ENCODE data around the gene CABP2. TPM values are rescaled to one million over a fixed set of nuclear protein-coding genes. Genes with fewer than 3 reads are reported as not detected.

CABP2 gene
- total and polyA plus RNA-seq, 5 donors from 2014 or later: not detected

GRCh38 chr11:67523556-67524479 lies 572 bp upstream of the CABP2 start:
- Mint-ChIP-seq H3K4me1 (no peaks in the 10 kb centered on the region), H3K4me3 (no peak overlapping the region), H3K27me3 (peaks cover 20% of the 10 kb centered on the region), H3K27ac (no peak overlapping the region), H3K9me3 (peaks cover 0 to 1% (median 0%) of the 10 kb centered on the region in 7 donors), H3K36me3 (no peaks in the 10 kb centered on the region)
- no peak overlapping the region for H3K27ac ChIP-seq (ENCODE audit: insufficient read depth, low read length, poor library complexity, severe bottlenecking)
- peaks cover 2% of the 10 kb centered on the region for H3K27me3 ChIP-seq (ENCODE audit: control insufficient read depth, insufficient read depth, low read length)
- DNase-seq: no peak
- H3K36me3 ChIP-seq (ENCODE audit: control insufficient read depth, insufficient read depth, low read length): no peaks in the 10 kb centered on the region
- no peaks in the 10 kb centered on the region for H3K9me3 ChIP-seq (ENCODE audit: control insufficient read depth in 2 of 2, low read length in 2 of 2)
- no peak for ATAC-seq (ENCODE audit: low read depth in 2 of 2)
- no peak overlapping the region for H3K4me3 ChIP-seq (ENCODE audit: low read depth, low read length)
- H3K4me1 ChIP-seq (ENCODE audit: control insufficient read depth, insufficient read depth, low read length, poor library complexity, severe bottlenecking): no peaks in the 10 kb centered on the region

GRCh38 chr11:67522338-67522737 lies 908 bp downstream of the CABP2 start:
- peaks cover 0 to 1% (median 0%) of the 10 kb centered on the region in 7 donors for H3K9me3 Mint-ChIP-seq
- Histone ChIP-seq H3K27me3 (ENCODE audit: control insufficient read depth, insufficient read depth, low read length) (peaks cover 2% of the 10 kb centered on the region), H3K4me1 (ENCODE audit: control insufficient read depth, insufficient read depth, low read length, poor library complexity, severe bottlenecking) (no peaks in the 10 kb centered on the region), H3K27ac (ENCODE audit: insufficient read depth, low read length, poor library complexity, severe bottlenecking) (no peak overlapping the region), H3K36me3 (ENCODE audit: control insufficient read depth, insufficient read depth, low read length) (no peaks in the 10 kb centered on the region), H3K4me3 (ENCODE audit: low read depth, low read length) (no peak overlapping the region), H3K9me3 (ENCODE audit: control insufficient read depth in 2 of 2, low read length in 2 of 2) (no peaks in the 10 kb centered on the region)
- ATAC-seq (ENCODE audit: low read depth in 2 of 2) (no peak), DNase-seq (no peak)
- no peaks in the 10 kb centered on the region for H3K4me1 Mint-ChIP-seq
- H3K4me3 Mint-ChIP-seq: no peak overlapping the region
- H3K27me3 Mint-ChIP-seq: peaks cover 12% of the 10 kb centered on the region
- no peak overlapping the region for H3K27ac Mint-ChIP-seq
- H3K36me3 Mint-ChIP-seq: no peaks in the 10 kb centered on the region

- no peak overlapping the region for H3K4me3 ChIP-seq (ENCODE audit: low read depth, low read length)
- DNase-seq: no peak
- Mint-ChIP-seq H3K4me1 (no peaks in the 10 kb centered on the region), H3K36me3 (no peaks in the 10 kb centered on the region), H3K9me3 (peaks cover 0 to 1% (median 0%) of the 10 kb centered on the region in 7 donors), H3K27ac (no peak overlapping the region), H3K27me3 (peaks cover 12% of the 10 kb centered on the region), H3K4me3 (no peak overlapping the region)
- ATAC-seq (ENCODE audit: low read depth in 2 of 2): no peak
- H3K27me3 ChIP-seq (ENCODE audit: control insufficient read depth, insufficient read depth, low read length): no peaks in the 10 kb centered on the region
- no peaks in the 10 kb centered on the region for H3K36me3 ChIP-seq (ENCODE audit: control insufficient read depth, insufficient read depth, low read length)
- no peak overlapping the region for H3K27ac ChIP-seq (ENCODE audit: insufficient read depth, low read length, poor library complexity, severe bottlenecking)
- no peaks in the 10 kb centered on the region for H3K9me3 ChIP-seq (ENCODE audit: control insufficient read depth in 2 of 2, low read length in 2 of 2)
- no peaks in the 10 kb centered on the region for H3K4me1 ChIP-seq (ENCODE audit: control insufficient read depth, insufficient read depth, low read length, poor library complexity, severe bottlenecking)
These were observed 1.3 kb downstream of the CABP2 start for GRCh38 chr11:67521924-67522323.

- no peak for ATAC-seq (ENCODE audit: low read depth in 2 of 2)
- no peak overlapping the region for H3K27ac ChIP-seq (ENCODE audit: insufficient read depth, low read length, poor library complexity, severe bottlenecking)
- no peaks in the 10 kb centered on the region for H3K36me3 Mint-ChIP-seq
- H3K27me3 ChIP-seq (ENCODE audit: control insufficient read depth, insufficient read depth, low read length): no peaks in the 10 kb centered on the region
- no peak overlapping the region for H3K27ac Mint-ChIP-seq
- no peaks in the 10 kb centered on the region for H3K36me3 ChIP-seq (ENCODE audit: control insufficient read depth, insufficient read depth, low read length)
- H3K27me3 Mint-ChIP-seq: peaks cover 12% of the 10 kb centered on the region
- no peaks in the 10 kb centered on the region for H3K4me1 Mint-ChIP-seq
- peaks cover 0 to 1% (median 0%) of the 10 kb centered on the region in 7 donors for H3K9me3 Mint-ChIP-seq
- no peaks in the 10 kb centered on the region for H3K4me1 ChIP-seq (ENCODE audit: control insufficient read depth, insufficient read depth, low read length, poor library complexity, severe bottlenecking)
- no peak overlapping the region for H3K4me3 Mint-ChIP-seq
- DNase-seq: no peak
- H3K9me3 ChIP-seq (ENCODE audit: control insufficient read depth in 2 of 2, low read length in 2 of 2): no peaks in the 10 kb centered on the region
- H3K4me3 ChIP-seq (ENCODE audit: low read depth, low read length): no peak overlapping the region
These were observed 2.1 kb downstream of the CABP2 start for GRCh38 chr11:67520856-67521824.

- Mint-ChIP-seq H3K9me3 (no peaks in the 10 kb centered on the region), H3K36me3 (no peaks in the 10 kb centered on the region), H3K27ac (no peak overlapping the region), H3K4me1 (no peaks in the 10 kb centered on the region), H3K4me3 (no peak overlapping the region), H3K27me3 (peaks cover 12% of the 10 kb centered on the region)
- Histone ChIP-seq H3K4me3 (ENCODE audit: low read depth, low read length) (no peak overlapping the region), H3K27ac (ENCODE audit: insufficient read depth, low read length, poor library complexity, severe bottlenecking) (no peak overlapping the region), H3K27me3 (ENCODE audit: control insufficient read depth, insufficient read depth, low read length) (no peaks in the 10 kb centered on the region), H3K36me3 (ENCODE audit: control insufficient read depth, insufficient read depth, low read length) (no peaks in the 10 kb centered on the region), H3K4me1 (ENCODE audit: control insufficient read depth, insufficient read depth, low read length, poor library complexity, severe bottlenecking) (no peaks in the 10 kb centered on the region), H3K9me3 (ENCODE audit: control insufficient read depth in 2 of 2, low read length in 2 of 2) (no peaks in the 10 kb centered on the region)
- ATAC-seq (ENCODE audit: low read depth in 2 of 2) (no peak), DNase-seq (no peak)
These were observed 3.5 kb downstream of the CABP2 start for GRCh38 chr11:67519726-67520125.

GRCh38 chr11:67517784-67518552 lies 5.3 kb downstream of the CABP2 start:
- Histone ChIP-seq H3K27ac (ENCODE audit: insufficient read depth, low read length, poor library complexity, severe bottlenecking) (no peak overlapping the region), H3K9me3 (ENCODE audit: control insufficient read depth in 2 of 2, low read length in 2 of 2) (no peaks in the 10 kb centered on the region), H3K4me3 (ENCODE audit: low read depth, low read length) (no peak overlapping the region), H3K36me3 (ENCODE audit: control insufficient read depth, insufficient read depth, low read length) (no peaks in the 10 kb centered on the region), H3K27me3 (ENCODE audit: control insufficient read depth, insufficient read depth, low read length) (peaks cover 6% of the 10 kb centered on the region), H3K4me1 (ENCODE audit: control insufficient read depth, insufficient read depth, low read length, poor library complexity, severe bottlenecking) (no peaks in the 10 kb centered on the region)
- H3K4me1 Mint-ChIP-seq: peaks cover 0 to 3% (median 0%) of the 10 kb centered on the region in 4 donors
- no peak overlapping the region for H3K27ac Mint-ChIP-seq
- DNase-seq: no peak
- H3K4me3 Mint-ChIP-seq: no peak overlapping the region
- H3K9me3 Mint-ChIP-seq: no peaks in the 10 kb centered on the region
- no peaks in the 10 kb centered on the region for H3K36me3 Mint-ChIP-seq
- ATAC-seq (ENCODE audit: low read depth in 2 of 2): no peak
- peaks cover 19% of the 10 kb centered on the region for H3K27me3 Mint-ChIP-seq

GRCh38 chr11:67516806-67517205 lies 6.4 kb downstream of the CABP2 start:
- H3K9me3 Mint-ChIP-seq: no peaks in the 10 kb centered on the region
- H3K27me3 Mint-ChIP-seq: peaks cover 19% of the 10 kb centered on the region
- H3K4me3 ChIP-seq (ENCODE audit: low read depth, low read length): no peak overlapping the region
- H3K4me1 Mint-ChIP-seq: peaks cover 0 to 3% (median 0%) of the 10 kb centered on the region in 4 donors
- DNase-seq (no peak), ATAC-seq (ENCODE audit: low read depth in 2 of 2) (no peak)
- no peaks in the 10 kb centered on the region for H3K36me3 Mint-ChIP-seq
- H3K27ac ChIP-seq (ENCODE audit: insufficient read depth, low read length, poor library complexity, severe bottlenecking): no peak overlapping the region
- H3K27me3 ChIP-seq (ENCODE audit: control insufficient read depth, insufficient read depth, low read length): peaks cover 9% of the 10 kb centered on the region
- H3K27ac Mint-ChIP-seq: no peak overlapping the region
- no peaks in the 10 kb centered on the region for H3K9me3 ChIP-seq (ENCODE audit: control insufficient read depth in 2 of 2, low read length in 2 of 2)
- H3K36me3 ChIP-seq (ENCODE audit: control insufficient read depth, insufficient read depth, low read length): no peaks in the 10 kb centered on the region
- no peaks in the 10 kb centered on the region for H3K4me1 ChIP-seq (ENCODE audit: control insufficient read depth, insufficient read depth, low read length, poor library complexity, severe bottlenecking)
- H3K4me3 Mint-ChIP-seq: no peak overlapping the region

All from CD4-positive, CD25-positive, alpha-beta regulatory T cell (primary cell).